Astrocyte of the spinal cord (primary cell): ENCODE data around the gene APOB.

Source experiments
- DNase-seq: peaks from one replicate; pipeline ENCODE4 v3.0.0; 2011; ENCODE audit warnings: low read depth, low spot score
- H3K4me3 ChIP-seq: 2 replicates; pipeline ENCODE4 v1.5.1; 2011; ENCODE audit warnings: low read depth, mild to moderate bottlenecking, low read length, moderate library complexity
- CTCF ChIP-seq: IDR thresholded peaks from 2 replicates; pipeline ENCODE4 v1.5.1; 2012; ENCODE audit warnings: low read depth, mild to moderate bottlenecking, low read length, inconsistent platforms
- in situ Hi-C: cut with HindIII; loops from 2 replicates; pipeline ENCODE4 v1.10.0; 2017; ENCODE audit warnings: low sequenced_read_pairs

Gene APOB

GRCh38 chr2:20994130-20994529, 49.7 kb downstream of the APOB start:
- no peak for TF ChIP-seq CTCF
- in situ Hi-C loops = no loop called here
- no peak overlapping the region for H3K4me3 ChIP-seq
- no peak for DNase-seq

GRCh38 chr2:20992201-20992711, 51.6 kb downstream of the APOB start:
- in situ Hi-C loops = no loop called here
- no peak for TF ChIP-seq CTCF
- no peak overlapping the region for H3K4me3 ChIP-seq
- no peak for DNase-seq

- in situ Hi-C loops = no loop called here
- H3K4me3 ChIP-seq = no peak overlapping the region
- DNase-seq = no peak
- no peak for TF ChIP-seq CTCF
Observed at GRCh38 chr2:20990442-20991430, 53.1 kb downstream of the APOB start.

- no peak for TF ChIP-seq CTCF
- no peak for DNase-seq
- in situ Hi-C loops = no loop called here
- no peak overlapping the region for H3K4me3 ChIP-seq
Observed at GRCh38 chr2:20989404-20989803, 54.5 kb downstream of the APOB start.

GRCh38 chr2:20988905-20989304, 55.0 kb downstream of the APOB start:
- no peak overlapping the region for H3K4me3 ChIP-seq
- in situ Hi-C loops = no loop called here
- DNase-seq = no peak
- TF ChIP-seq CTCF = no peak

- no peak for DNase-seq
- TF ChIP-seq CTCF = no peak
- in situ Hi-C loops = no loop called here
- no peak overlapping the region for H3K4me3 ChIP-seq
Observed at GRCh38 chr2:20986024-20986939, 57.6 kb downstream of the APOB start.
